ENCODE results near the gene CLASRP.

- TF ChIP-seq EZH2 (IDR thresholded peaks at IDR 0.05; ENCODE audit: insufficient read depth, poor library complexity, severe bottlenecking) (no peak), EZH2phosphoT487 (IDR thresholded peaks at IDR 0.05; ENCODE audit: insufficient read depth, low read depth) (no peak)
Observed at GRCh38 chr19:44993526-44993925, 45.3 kb upstream of the CLASRP start.
